ENCODE measurements around the gene RBFOX1.

- no peak for TF ChIP-seq EZH2 (IDR thresholded peaks at IDR 0.05; ENCODE audit: borderline replicate concordance, low read length)
- no peak for TF ChIP-seq CTCF (conservative IDR thresholded peaks at IDR 0.05 in 1 of 2, IDR thresholded peaks at IDR 0.05 in 1 of 2; ENCODE audit: extremely low read depth in 1 of 2, insufficient read depth in 1 of 2, low read depth in 1 of 2, low read length in 2 of 2)
Measured at GRCh38 chr16:7512503-7512902, 179.9 kb downstream of the RBFOX1 start.

Data from mammary epithelial cell (primary cell).